Left cardiac atrium (tissue), 4 donors: ENCODE results near the gene HLA-DPB1. TPM values are rescaled to one million over a fixed set of nuclear protein-coding genes. Genes with fewer than 3 reads are reported as not detected.
A peak's percentile ranks its signal among the peaks of the same experiment; 100 is the strongest.

Experiments
- ATAC-seq, 2 donors: fragments of 200-7000 bp; cut with Tn5 transposase; one replicate each; pipeline ENCODE4 v1.9.1; 2020; ENCODE audit warnings: mild to moderate bottlenecking in 2 of 2, moderate library complexity in 2 of 2
- DNase-seq: peaks from one replicate; pipeline ENCODE4 v3.0.0-alpha.2; 2020
- intact Hi-C, 2 donors: fragments of 100-400 bp; cut with DNase I; formaldehyde crosslinking; loops; one replicate each; pipeline versions ENCODE4 v1.14.1 to v1.15.1; 2022 to 2023
- total RNA-seq, 2 donors: library from RNA; stranded (reverse); fragmentation: NEBNext Ultra II Directional; extraction: Animal tissue kit (Norgen Biotek cat#: 25700); gene quantifications; one replicate each; pipeline ENCODE4 v1.2.1, GENCODE V29; 2021
- donor health status: DM: no; HTN: yes; CAD: no.
- donor health status: DM: no; HTN: yes; CAD: no; lungs with severe emphysema.
- donor health status: DM: yes; HTN: yes; CAD: no.
- donor health status: Dilated cardiomyopathy.

The HLA-DPB1 gene
- total RNA-seq, 2 donors from 2014 or later, result 47.8 to 53.8 TPM

DNA sequence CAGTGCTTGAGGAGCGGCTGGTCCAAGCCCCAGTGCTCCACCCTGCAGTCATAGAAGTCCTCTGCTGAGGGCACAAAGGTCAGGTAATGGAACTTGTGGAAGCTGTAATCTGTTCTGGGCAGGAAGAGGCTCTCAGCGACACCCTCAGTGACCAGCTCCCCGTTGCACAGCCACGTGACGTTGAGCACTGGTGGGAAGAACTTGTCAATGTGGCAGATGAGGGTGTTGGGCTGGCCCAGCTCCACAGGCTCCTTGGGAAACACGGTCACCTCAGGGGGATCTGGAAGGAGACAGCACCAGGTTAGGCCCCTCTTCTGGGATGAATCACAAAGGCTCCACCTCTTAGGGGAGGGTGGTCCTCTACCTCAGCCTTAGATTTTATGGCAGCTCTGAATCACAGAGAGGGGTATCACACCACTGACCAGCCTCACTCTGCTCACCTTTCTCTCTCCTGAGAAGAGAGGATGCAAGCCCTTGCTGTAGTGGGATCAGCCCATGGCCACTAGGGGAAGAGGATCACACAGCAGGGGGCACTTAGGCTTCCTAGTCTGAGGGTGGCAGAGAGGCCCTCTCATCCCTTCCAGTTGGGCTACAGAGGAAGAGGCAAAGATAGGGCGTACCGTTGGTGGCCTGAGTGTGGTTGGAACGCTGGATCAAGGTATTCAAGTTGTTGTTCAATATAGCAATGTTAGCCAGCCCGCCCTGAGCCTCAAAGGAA is 6.6 kb upstream of the HLA-DPB1 start:
- no peak for DNase-seq
- ATAC-seq, result no peak
- intact Hi-C loops, result no loop called here

DNA sequence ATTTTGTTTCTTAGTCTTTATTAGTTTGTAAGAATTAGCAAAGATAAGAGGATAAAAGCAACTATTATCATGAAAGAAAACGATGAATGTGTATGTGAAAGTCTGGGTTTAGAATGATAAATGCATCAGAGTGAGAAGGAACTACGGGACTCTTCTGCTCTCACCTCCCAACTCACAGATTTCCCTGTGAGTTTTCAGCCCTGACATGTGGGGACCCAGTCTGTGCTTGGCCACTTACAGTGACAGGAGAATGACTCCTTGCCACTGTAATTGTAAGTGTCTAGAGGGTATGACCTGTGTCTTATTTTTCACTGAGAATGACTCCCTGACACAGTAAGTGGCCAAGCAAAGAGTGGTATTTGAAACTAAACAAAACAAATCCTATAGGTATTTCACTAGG is 4.9 kb upstream of the HLA-DPB1 start:
- intact Hi-C loops, result no loop called here
- ATAC-seq, result no peak
- no peak for DNase-seq

DNA sequence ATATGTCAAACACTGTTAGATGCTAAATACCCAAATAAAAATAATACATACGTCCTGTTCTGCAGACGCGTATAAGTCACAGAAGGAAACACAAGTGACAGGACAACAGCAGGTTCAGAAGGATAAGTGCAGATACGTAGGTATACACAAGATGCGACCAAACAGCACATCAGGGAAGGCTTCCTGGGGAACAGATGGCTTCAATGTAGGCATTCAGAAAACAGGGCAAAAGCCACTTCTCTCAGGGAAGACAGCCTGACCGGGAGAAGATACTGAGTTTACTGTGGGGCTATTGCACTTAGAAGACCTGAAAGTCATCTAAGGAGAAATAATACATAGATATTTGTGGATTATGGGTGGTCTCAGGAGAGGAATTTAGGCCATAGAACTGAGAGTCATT is 4.2 kb upstream of the HLA-DPB1 start:
- ATAC-seq (no peak), DNase-seq (no peak)
- intact Hi-C loops, result no loop called here

DNA sequence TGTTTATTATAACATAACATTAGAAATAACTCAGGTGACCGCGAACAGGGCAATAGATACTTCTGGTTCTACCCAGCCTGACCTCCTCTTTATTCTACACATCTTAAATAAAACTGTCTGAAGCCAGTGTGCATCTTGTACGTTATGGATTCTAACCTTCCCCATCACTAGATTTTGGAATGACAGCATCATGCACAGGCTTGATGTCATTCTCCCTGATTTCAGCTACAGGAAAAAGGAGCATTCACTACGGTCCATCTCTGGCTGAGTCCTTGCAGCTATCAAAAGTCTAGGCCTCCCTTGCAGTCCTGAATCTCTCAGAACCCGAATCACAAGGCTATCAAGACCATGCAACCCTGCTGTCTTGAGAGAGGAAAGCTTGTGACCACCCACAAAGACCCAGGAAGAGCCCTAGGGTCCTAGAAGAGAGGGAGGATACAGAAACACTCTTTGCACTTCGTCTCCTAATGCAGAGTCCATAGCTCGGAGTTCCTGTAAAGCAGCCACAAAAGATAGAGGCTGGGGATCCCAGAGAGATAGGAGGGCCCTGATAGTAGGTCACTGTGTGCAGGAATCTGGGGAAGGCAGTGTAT is 3.2 kb upstream of the HLA-DPB1 start:
- intact Hi-C loops, result no loop called here
- no peak for ATAC-seq
- DNase-seq, result no peak

DNA sequence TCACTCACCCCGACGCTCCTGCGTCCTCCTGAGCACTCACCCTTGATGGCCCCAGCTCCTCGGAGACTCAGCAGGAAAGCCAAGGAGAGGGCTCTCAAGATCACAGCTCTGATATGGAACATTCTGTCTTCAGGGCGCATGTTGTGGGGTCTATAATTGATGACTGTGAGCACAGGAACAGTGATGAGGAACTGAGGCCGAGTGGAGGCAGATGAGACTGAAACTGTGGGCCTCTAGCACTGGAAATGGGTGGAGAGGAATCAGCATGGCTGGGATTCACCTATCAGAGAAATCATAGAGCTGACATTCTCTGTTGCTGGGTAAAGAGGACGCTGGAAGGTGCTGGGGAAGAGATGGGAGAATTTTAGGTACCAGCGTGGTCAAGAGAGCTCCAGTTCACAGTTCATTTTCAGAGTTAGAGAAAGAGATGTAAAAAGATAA is 2.3 kb upstream of the HLA-DPB1 start, which contains the start of gene HLA-DPA1:
HLA-DPA1 (minus strand) TSS at position 219 of the 441 bp plus-strand sequence.
- DNase-seq, result no peak
- intact Hi-C loops, result no loop called here
- peak; percentile 75 to 83 for ATAC-seq

DNA sequence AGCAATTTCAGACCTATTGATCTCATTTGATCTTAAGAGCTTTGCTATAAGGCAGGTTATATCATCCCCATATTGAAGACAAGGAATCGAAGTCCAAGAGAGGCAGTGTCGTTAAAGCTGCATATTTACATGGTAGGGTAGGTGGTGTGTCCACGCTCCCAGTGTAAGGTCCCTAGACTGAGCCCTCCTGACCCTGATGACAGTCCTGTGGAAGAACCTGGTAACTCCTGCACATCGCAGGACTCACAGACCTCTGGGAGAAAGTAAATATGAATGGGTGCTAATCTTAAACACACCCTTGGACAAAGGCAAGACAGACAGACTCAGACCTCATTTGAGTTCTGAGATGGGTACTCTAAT is 602 bp upstream of the HLA-DPB1 start:
- intact Hi-C loops, result no loop called here
- DNase-seq (no peak), ATAC-seq (no peak)

DNA sequence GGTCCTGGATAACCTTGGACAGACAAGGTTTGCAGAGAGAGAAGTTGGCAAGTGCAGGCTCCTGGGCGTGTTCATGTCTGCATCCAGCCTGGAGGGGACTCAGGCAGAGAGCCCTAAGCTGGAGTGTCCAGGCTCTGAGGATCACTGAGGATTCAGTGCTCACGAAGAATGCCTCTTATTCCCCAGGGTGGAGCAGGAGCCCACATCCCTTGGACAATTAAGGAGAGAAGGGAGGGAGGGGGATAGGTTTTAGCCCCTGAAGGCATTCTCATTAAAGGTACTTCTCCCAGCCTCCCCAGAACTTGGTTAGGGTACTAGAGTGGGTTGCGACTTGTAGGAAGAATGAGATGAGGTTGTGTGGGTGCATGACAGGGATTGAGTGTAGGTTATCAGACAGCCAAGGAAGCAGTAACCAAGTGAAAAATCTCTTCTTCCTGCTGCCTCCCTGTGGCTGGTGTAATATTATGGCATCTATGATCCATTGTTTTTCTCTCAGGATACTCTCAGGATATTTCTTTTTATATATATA is 680 bp downstream of the HLA-DPB1 start:
- DNase-seq (no peak), ATAC-seq (no peak)
- intact Hi-C loops, result no loop called here

DNA sequence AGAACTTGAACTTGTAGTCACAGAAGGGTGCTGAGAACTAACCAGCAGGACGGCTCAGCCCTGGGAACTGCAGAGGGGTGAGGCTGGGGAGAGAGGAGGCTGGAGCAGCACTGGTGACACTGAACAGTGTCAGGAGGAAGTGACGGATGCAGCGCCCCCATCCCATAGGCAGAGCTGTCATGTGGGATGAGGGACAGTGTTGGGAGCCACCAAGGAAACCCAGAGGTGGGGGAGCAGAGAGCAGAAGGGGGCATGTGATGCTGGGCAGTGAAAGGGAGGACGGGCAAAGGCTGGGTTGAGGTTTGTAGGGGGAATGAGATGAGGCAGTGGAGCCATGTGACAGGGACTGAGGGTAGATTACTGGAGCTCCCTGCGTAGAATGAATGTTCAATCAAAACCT is 2.1 kb downstream of the HLA-DPB1 start:
- no peak for ATAC-seq
- intact Hi-C loops, result no loop called here
- DNase-seq, result no peak

DNA sequence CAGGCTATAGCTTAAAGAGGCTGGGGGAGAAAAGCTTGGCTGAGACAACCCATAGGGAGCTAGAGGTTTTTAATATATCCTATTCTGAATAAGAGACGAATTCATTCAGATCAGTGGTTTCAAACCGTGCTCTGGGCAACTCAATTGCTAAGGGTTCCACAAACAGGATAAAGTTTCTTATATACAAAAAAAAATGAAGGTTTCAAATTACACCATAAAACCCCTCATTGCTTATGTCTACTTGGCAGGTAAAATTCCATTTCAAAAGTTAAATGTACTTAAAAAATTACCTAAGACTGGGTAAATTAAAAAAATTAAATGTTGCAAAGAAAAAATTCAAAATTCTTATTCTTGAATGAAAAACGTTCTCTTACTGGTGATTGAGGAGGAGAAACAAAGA is 2.7 kb downstream of the HLA-DPB1 start:
- no peak for DNase-seq
- no peak for ATAC-seq
- intact Hi-C loops, result no loop called here

DNA sequence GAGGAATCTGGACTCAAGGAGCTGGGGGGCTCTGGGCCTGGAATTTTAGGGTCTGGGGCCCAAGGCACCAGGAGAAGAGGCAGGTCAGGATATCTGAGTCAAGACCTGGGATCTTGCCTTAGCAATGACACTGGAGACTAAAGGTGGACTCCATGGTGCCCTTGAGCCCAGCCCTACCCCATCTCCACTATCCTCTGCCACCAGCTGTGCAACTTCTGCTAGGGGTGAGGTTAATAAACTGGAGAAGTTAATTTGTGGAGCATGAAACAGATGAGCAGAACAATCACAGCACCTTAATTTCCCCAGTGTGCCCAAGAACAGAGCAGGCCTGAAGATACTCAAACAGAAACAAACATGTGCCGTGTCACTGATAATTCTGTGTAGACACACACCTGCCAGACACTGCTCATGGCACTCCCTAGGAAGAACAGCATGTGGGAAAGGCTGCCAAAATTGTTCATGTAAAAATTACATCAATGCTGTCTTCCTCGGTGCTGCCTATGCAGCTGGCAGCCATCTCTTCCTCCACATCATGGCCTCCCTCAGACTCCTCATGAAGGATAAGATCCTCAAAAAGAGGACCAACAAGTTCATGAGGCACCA is 3.2 kb downstream of the HLA-DPB1 start:
- intact Hi-C loops, result no loop called here
- no peak for ATAC-seq
- no peak for DNase-seq

DNA sequence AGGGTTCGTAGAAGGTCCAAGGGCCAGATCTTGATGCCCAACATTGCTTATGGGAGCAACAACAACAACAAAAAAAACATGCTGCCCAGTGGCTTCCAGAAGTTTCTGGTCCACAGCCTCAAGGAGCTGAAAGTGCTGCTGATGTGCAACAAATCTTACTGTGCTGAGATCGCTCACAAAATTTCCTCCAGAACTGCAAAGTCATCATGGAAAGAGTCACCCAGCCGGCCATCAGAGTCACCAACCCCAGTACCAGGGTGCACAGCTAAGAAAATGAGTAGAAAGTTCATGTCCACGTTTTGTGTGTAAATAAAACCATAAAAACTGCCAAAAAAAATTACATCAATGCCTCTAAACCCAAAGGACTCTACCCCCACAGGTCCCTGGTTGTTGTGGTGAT is 3.8 kb downstream of the HLA-DPB1 start:
- intact Hi-C loops, result no loop called here
- ATAC-seq (no peak), DNase-seq (no peak)

DNA sequence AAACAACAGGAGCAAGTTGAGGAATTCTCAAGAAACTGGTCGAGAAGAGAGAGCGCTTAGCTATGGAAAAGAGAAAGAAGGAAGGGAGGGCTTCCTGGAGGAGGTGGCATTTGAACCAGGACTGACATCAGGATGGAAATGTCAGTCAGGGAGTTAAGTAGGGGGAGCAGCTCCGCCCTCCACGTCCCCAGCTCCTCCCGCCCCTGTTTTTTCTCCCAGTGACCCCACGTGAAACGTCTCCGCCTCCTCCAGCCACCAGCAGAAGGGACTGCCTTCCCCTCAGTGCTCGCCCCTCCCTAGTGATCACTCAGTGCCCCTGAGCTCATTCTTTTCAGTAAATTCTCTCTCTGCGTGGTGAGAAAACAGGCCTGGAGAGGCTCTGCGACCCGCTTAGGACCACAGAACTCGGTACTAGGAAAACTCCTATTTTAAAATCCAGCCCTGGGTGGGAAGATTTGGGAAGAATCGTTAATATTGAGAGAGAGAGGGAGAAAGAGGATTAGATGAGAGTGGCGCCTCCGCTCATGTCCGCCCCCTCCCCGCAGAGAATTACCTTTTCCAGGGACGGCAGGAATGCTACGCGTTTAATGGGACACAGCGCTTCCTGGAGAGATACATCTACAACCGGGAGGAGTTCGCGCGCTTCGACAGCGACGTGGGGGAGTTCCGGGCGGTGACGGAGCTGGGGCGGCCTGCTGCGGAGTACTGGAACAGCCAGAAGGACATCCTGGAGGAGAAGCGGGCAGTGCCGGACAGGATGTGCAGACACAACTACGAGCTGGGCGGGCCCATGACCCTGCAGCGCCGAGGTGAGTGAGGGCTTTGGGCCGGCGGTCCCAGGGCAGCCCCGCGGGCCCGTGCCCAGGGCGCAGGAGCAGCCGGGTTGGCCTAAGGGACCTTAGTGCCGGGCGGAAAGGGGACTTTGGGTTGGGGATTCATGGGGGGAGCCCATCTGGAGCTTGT is 4.6 kb downstream of the HLA-DPB1 start:
- intact Hi-C loops, result loop anchor here in 1 of 2 donors (5.0 kb wide), 1 partner anchor 63 kb away; no protein-coding TSS in a partner anchor
- peak; percentile 84 for DNase-seq

DNA sequence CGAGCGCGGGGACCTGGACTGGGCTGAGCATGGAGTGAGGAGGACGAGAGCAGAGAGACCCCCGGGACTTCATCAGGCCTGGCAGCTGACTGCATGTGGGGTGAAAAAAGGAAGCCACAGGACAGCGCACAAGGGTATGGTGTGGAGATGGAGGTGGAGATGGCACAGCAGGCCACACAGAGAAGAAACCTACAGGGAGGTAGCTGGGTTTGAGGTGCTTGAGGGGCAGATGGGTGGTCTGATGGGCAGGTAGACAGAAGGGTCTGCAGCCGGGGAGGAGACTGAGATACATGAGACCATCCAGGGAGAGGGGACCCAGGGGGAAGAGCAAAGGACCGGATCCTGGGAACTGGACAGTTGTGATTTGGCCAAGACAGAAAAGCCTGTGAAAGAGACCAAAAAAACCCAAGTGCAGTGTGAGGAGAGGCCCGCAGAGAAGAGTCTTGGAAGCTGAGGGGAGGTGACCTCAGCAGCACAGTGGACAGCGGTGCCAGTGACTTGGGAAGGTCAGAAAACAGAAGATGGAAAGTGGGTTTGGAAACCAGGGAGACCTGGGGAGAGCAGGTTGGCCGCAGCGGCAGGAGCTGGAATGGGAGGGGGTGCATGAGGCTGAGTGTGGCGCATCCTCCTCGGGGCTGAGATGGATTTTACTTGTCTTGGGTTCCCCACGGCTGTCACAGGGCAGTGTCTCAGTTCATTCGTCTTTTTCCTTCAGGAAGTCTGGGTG is 5.5 kb downstream of the HLA-DPB1 start:
- DNase-seq (no peak), ATAC-seq (peak; percentile 2)
- intact Hi-C loops, result loop anchor here in 1 of 2 donors (5.0 kb wide), 1 partner anchor 64 kb away; no protein-coding TSS in a partner anchor

More for the DNA sequence above, 4.6 kb downstream of the HLA-DPB1 start:
- peak; percentile 76 to 88 for ATAC-seq

DNA sequence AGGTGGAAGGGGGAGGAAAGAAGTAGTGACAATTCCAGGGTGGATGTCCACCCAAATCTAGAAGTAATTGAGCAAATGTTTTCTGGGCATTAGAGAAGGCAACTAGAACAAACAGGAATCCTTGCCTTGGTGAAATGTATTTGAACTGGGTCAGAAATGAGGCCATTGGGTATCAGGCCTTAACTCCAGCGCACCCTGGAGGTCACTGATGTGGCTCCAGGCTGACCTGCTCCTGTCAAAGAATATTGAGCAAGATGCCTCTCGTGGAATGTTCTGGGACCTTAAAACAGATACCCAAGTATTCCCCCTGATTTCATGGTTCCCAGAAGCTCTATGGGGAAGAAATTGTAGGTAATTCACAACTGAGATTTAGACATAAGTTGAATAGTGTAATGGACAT is 6.9 kb downstream of the HLA-DPB1 start:
- DNase-seq (no peak), ATAC-seq (peak in 1 of 2 donors; percentile 75)
- intact Hi-C loops, result loop anchor here in 1 of 2 donors (5.0 kb wide), 1 partner anchor 65 kb away; no protein-coding TSS in a partner anchor

DNA sequence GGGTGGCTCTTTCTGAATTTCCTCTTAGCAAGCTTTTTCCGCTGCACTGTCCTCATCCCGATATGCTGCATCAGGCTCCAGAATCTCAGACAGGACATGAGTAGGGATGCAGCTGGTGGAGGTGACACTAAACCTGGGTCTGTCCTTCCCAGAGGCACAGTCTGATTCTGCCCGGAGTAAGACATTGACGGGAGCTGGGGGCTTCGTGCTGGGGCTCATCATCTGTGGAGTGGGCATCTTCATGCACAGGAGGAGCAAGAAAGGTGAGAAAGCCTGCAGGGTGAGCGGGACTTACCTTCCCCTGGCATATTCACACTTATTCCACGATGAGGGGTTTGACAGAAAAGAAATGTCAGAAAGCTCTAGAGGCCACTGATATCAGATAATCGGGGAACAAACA is 9.8 kb downstream of the HLA-DPB1 start:
- ATAC-seq (no peak), DNase-seq (no peak)
- intact Hi-C loops, result no loop called here

DNA sequence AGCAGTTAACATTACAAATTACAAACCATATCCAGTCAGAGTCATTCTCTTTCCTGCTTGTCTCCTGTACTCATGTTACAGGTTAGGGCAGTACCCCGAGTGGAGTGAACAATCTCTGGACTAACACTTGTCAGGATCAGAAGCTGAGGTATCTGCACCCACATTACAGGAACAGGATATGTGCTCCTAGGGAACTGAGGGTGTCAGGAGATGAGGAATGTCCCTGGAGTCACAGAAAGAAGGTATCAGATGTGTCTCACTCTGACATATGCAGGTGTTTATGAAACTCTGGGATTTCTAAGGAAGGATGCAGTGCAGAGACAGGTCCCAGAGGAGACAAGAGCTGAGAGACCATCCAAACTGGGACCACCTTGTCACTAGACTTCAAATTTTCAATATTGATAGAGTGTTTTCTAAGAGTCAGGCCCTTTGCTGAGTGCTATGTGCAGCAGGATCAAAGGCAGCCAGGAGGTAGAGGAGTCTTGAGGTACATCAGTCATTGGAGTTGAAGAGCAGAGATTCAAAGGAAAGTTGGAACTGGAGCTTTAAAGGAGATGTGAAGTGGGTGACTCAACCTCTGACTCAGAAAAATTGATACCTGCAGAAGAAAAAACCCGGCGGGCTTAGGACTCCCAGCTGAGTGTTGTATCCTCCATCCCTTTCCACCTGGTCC is 12.6 kb downstream of the HLA-DPB1 start:
- intact Hi-C loops, result no loop called here
- ATAC-seq, result no peak
- DNase-seq, result no peak

DNA sequence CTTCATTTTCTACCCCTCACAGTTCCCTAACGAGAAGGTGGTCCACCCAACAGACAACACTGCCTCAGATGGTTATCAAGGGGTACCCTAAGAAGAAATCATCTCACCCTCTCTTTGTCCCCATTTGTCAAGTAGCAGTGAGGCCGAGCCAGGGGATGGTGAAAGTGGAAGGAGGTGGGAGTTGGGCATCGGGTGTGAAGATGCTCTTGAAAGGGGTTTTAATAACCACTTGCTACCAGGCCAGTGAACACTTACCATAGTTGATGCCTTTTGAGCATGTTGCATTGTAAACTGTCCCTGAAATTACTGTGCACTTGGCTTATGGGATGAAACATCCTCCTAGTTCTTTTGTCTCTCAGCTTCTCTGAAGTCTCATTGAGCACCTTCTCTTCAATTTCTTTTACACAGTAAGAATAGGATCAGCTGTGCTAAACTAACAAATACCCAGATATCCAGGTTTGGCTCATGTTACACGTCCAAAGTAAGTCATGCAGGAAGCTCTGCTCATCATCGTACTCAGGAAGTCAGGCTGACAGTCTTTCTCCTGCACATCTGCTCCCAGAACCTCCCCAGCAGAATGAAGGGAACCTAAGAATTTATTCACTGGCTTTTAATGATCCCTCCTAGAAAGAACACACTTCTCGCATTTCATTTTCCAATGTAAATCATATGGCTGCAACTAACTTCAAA is 13.3 kb downstream of the HLA-DPB1 start:
- DNase-seq (no peak), ATAC-seq (no peak)
- intact Hi-C loops, result no loop called here
